ENCODE measurements around the gene RSBN1L.

Gene RSBN1L

GRCh38 chr7:77687747-77688144 lies 8.5 kb upstream of the RSBN1L start:
- no peak for TF ChIP-seq CTCF (IDR thresholded peaks at IDR 0.05; ENCODE audit: extremely low read depth, missing control alignments)
- DNase-seq (ENCODE audit: low spot score) = no peak

- TF ChIP-seq CTCF (IDR thresholded peaks at IDR 0.05; ENCODE audit: extremely low read depth, missing control alignments) = no peak
- no peak for DNase-seq (ENCODE audit: low spot score)
Measured at GRCh38 chr7:77690289-77690688, 6.0 kb upstream of the RSBN1L start.

- no peak for TF ChIP-seq CTCF (IDR thresholded peaks at IDR 0.05; ENCODE audit: extremely low read depth, missing control alignments)
- no peak for DNase-seq (ENCODE audit: low spot score)
Measured at GRCh38 chr7:77691892-77692491, 4.3 kb upstream of the RSBN1L start.

GRCh38 chr7:77693830-77694583 lies 2.3 kb upstream of the RSBN1L start:
- no peak for TF ChIP-seq CTCF (IDR thresholded peaks at IDR 0.05; ENCODE audit: extremely low read depth, missing control alignments)
- DNase-seq (ENCODE audit: low spot score) = no peak

- no peak for TF ChIP-seq CTCF (IDR thresholded peaks at IDR 0.05; ENCODE audit: extremely low read depth, missing control alignments)
- peak; percentile 51 for DNase-seq (ENCODE audit: low spot score)
Measured at GRCh38 chr7:77696643-77697534, 630 bp downstream of the RSBN1L start.

- no peak for TF ChIP-seq CTCF (IDR thresholded peaks at IDR 0.05; ENCODE audit: extremely low read depth, missing control alignments)
- peak; percentile 20 for DNase-seq (ENCODE audit: low spot score)
Measured at GRCh38 chr7:77697535-77697831, 1.2 kb downstream of the RSBN1L start.
